Gastrocnemius medialis (tissue), 4 donors: Measurements from ENCODE around the gene ANKRD65. TPM values are rescaled to one million over a fixed set of nuclear protein-coding genes. Genes with fewer than 3 reads are reported as not detected.
A peak's percentile ranks its signal among the peaks of the same experiment; 100 is the strongest.

Source experiments
- ATAC-seq, 2 donors: fragments of 150-250 bp; one replicate each; pipeline ENCODE4 v1.9.1; 2016
- DNase-seq, 2 donors: peaks; one replicate each; pipeline ENCODE4 v3.0.0-alpha.2; 2019
- H3K27ac ChIP-seq, 4 donors: fragments of 200-600 bp; sonication (generic); 1 replicate in 1 of 4; 2 replicates in 3 of 4; pipeline ENCODE4 v1.5.1; 2016 to 2018; ENCODE audit warnings: mild to moderate bottlenecking in 2 of 4, moderate library complexity in 1 of 4
- H3K27me3 ChIP-seq, 3 donors: fragments of 200-600 bp; sonication (generic) in 2 of 3; 1 replicate in 1 of 3; 2 replicates in 2 of 3; pipeline versions ENCODE4 v1.5.1 to v1.6.0; 2016 to 2019; ENCODE audit warnings: mild to moderate bottlenecking in 1 of 3, moderate library complexity in 1 of 3
- H3K36me3 ChIP-seq, 2 donors: fragments of 200-600 bp; sonication (generic) in 1 of 2; one replicate each; pipeline ENCODE4 v1.5.1; 2017 to 2018
- H3K4me1 ChIP-seq, 2 donors: fragments of 200-600 bp; sonication (generic) in 1 of 2; one replicate each; pipeline ENCODE4 v1.5.1; 2016 to 2017; ENCODE audit warnings: mild to moderate bottlenecking in 2 of 2
- H3K4me3 ChIP-seq, 4 donors: fragments of 200-600 bp; sonication (generic) in 3 of 4; 1 replicate in 1 of 4; 2 replicates in 3 of 4; pipeline ENCODE4 v1.5.1; 2016 to 2019; ENCODE audit warnings: mild to moderate bottlenecking in 2 of 4
- H3K9me3 ChIP-seq, 3 donors: fragments of 200-600 bp; sonication (generic) in 2 of 3; 1 replicate in 1 of 3; 2 replicates in 2 of 3; pipeline ENCODE4 v1.5.1; 2016 to 2019
- CTCF ChIP-seq, 5 experiments: fragments of 450-650 bp in 3 of 5; fragments of 200-600 bp in 2 of 5; sonication (generic) in 2 of 5; IDR thresholded peaks in 4 of 5; conservative IDR thresholded peaks in 1 of 5; 1 replicate in 4 of 5; 2 replicates in 1 of 5; pipeline ENCODE4 v1.5.1; 2016 to 2019; ENCODE audit warnings: antibody characterized with exemption in 5 of 5, mild to moderate bottlenecking in 3 of 5, moderate library complexity in 3 of 5
- POLR2A ChIP-seq, 2 donors: fragments of 450-650 bp; IDR thresholded peaks; one replicate each; pipeline ENCODE4 v1.6.1; 2017; ENCODE audit warnings: antibody characterized with exemption in 2 of 2, mild to moderate bottlenecking in 2 of 2, moderate library complexity in 2 of 2
- in situ Hi-C, 4 donors: fragments of 200-750 bp; cut with MboI; loops; one replicate each; pipeline versions ENCODE4 v1.15.0 to v1.8.0; 2017; ENCODE audit warnings: low sequenced_read_pairs in 4 of 4
- intact Hi-C: fragments of 100-400 bp; cut with DNase I; formaldehyde crosslinking; loops from one replicate; pipeline ENCODE4 v1.15.1; 2023; ENCODE audit warnings: low total_unique reads
- total RNA-seq, 4 donors: library from RNA; depleted of rRNA; stranded (reverse); fragments of >200 nt; gene quantifications; one replicate each; pipeline versions ENCODE4 v1.1.0 to v1.2.3, GENCODE V29; 2016

The ANKRD65 gene
- total RNA-seq, 4 donors from 2014 or later: 0.16 to 1.8 (median 1.3) TPM

DNA sequence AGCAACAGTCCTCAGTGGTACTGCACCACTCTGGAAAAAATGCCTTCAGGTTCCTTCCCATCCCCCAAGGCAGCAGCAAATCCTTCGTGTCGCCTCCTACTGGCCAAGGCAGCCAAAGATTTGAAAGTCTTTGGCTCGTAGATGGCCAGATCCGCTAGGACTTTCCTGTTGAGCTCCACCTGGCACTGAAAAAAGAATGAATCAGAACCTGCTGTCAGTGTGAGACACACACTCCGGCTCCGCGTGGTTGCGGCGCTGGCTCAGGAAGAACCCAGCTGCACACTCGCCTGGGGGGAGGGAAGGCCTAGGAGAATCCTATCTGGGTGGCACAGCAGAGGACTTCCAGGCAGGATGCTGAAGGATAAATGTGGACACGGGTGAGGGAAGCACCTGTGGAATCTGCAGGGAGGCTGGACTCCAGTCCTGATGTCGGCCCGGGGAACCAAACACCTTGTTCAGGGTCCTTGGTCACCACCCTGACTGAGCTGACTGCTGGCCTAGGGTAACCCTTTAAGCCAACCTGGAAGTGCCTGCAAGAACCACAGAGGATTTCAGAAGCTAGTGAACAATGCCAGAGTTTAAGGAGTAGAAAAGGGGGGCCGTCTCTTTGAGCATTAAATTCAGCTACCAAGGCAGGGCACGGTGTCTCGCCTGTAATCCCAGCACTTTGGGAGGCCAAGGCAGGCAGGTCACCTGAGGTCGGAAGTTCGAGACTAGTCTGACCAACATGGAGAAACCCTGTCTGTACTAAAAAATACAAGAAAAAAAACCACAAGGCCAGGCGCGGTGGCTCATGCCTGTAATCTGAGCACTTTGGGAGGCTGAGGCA is 18.8 kb downstream of the ANKRD65 start:
- in situ Hi-C loops: no loop called here
- DNase-seq (peak in 1 of 2 donors; percentile 67), ATAC-seq (no peak)
- H3K4me1 ChIP-seq: peaks cover 39 to 44% of the 10 kb centered on the region in 2 donors
- H3K9me3 ChIP-seq: no peaks in the 10 kb centered on the region
- TF ChIP-seq POLR2A (IDR thresholded peaks at IDR 0.05) (no peak), CTCF (IDR thresholded peaks at IDR 0.05 in 4 of 5, conservative IDR thresholded peaks at IDR 0.05 in 1 of 5) (peak in 2 of 5 experiments; percentile 7 to 18)
- no peak overlapping the region for H3K4me3 ChIP-seq
- intact Hi-C loops: no loop called here
- peak overlapping the region in 1 of 4 donors; percentile 60 for H3K27ac ChIP-seq
- no peaks in the 10 kb centered on the region for H3K27me3 ChIP-seq
- peaks cover 0 to 38% of the 10 kb centered on the region in 2 donors for H3K36me3 ChIP-seq

DNA sequence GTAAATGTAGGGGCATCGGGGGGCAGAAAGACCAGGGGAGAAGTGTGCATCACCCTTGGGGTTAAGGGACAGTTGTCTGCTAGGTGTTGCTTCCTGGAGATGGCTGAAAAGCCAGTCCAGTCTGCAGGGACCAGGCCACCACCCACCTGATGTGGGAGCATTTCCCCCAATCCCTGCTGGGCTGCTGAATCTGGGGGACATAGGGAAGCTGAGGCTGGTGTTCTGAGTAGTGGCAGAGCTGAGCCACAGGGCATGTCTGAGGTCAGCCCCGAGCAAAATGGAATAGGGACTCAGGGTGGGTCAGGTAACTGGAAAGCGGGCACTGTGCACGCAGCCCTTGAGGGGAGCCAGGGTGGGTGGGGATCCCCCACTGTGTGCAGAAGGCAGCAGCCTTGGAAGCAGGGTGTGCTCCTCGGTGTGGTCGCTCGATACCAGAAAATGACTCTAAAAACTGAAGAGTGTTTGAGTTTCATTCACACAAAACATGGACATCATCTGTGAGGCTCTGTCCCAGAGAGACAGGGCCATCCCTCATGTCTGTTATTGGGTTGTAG is 19.5 kb downstream of the ANKRD65 start:
- Histone ChIP-seq H3K27me3 (no peaks in the 10 kb centered on the region), H3K4me3 (no peak overlapping the region), H3K9me3 (no peaks in the 10 kb centered on the region), H3K4me1 (peaks cover 42 to 46% of the 10 kb centered on the region in 2 donors), H3K27ac (peak overlapping the region in 1 of 4 donors; percentile 93), H3K36me3 (peaks cover 0 to 45% of the 10 kb centered on the region in 2 donors)
- TF ChIP-seq POLR2A (IDR thresholded peaks at IDR 0.05) (no peak), CTCF (IDR thresholded peaks at IDR 0.05 in 4 of 5, conservative IDR thresholded peaks at IDR 0.05 in 1 of 5) (no peak)
- in situ Hi-C loops (no loop called here), intact Hi-C loops (no loop called here)
- ATAC-seq (no peak), DNase-seq (no peak)

- H3K4me3 ChIP-seq: peak overlapping the region; percentile 65 to 98 (median 77)
- H3K4me1 ChIP-seq: peaks cover 36 to 39% of the 10 kb centered on the region in 2 donors
- no peak for TF ChIP-seq POLR2A (IDR thresholded peaks at IDR 0.05)
- TF ChIP-seq CTCF (IDR thresholded peaks at IDR 0.05 in 4 of 5, conservative IDR thresholded peaks at IDR 0.05 in 1 of 5): no peak
- in situ Hi-C loops: no loop called here
- H3K27ac ChIP-seq: peak overlapping the region; percentile 77 to 96 (median 86)
- no peaks in the 10 kb centered on the region for H3K9me3 ChIP-seq
- H3K27me3 ChIP-seq: no peaks in the 10 kb centered on the region
- ATAC-seq (no peak), DNase-seq (no peak)
- intact Hi-C loops: loop anchor here (1.0 kb wide), 1 partner anchor 40 kb away; no protein-coding TSS in a partner anchor
- peaks cover 0 to 47% of the 10 kb centered on the region in 2 donors for H3K36me3 ChIP-seq
These were observed 20.3 kb downstream of the ANKRD65 start for GRCh38 chr1:1400576-1401456.

- intact Hi-C loops (loop anchor here (1.0 to 2.0 kb wide), 6 partner anchors 7 to 175 kb away; partner anchors contain the start of genes ATAD3B, AURKAIP1, DVL1 and MRPL20), in situ Hi-C loops (no loop called here)
- ATAC-seq: peak in 1 of 2 donors; percentile 12
- H3K36me3 ChIP-seq: peaks cover 0 to 48% of the 10 kb centered on the region in 2 donors
- H3K27ac ChIP-seq: peak overlapping the region; percentile 77 to 96 (median 86)
- DNase-seq: no peak
- TF ChIP-seq CTCF (IDR thresholded peaks at IDR 0.05 in 4 of 5, conservative IDR thresholded peaks at IDR 0.05 in 1 of 5) (no peak), POLR2A (IDR thresholded peaks at IDR 0.05) (no peak)
- peak overlapping the region; percentile 65 to 98 (median 77) for H3K4me3 ChIP-seq
- H3K27me3 ChIP-seq: no peaks in the 10 kb centered on the region
- H3K4me1 ChIP-seq: peaks cover 35 to 36% of the 10 kb centered on the region in 2 donors
- no peaks in the 10 kb centered on the region for H3K9me3 ChIP-seq
These were observed 21.1 kb downstream of the ANKRD65 start for GRCh38 chr1:1399872-1400575.
